DND-41 (cell line): ENCODE data around the gene GNB5.

Experiments used
- ATAC-seq: fragments of 200-7000 bp; cut with Tn5 transposase; 3 replicates; pipeline ENCODE4 v1.9.1; 2021; ENCODE audit warnings: low read depth; ENCODE audit not compliant: insufficient read depth
- DNase-seq: peaks from one replicate; pipeline ENCODE4 v3.0.0-alpha.2; 2020
- H2AFZ ChIP-seq: 2 replicates; pipeline ENCODE4 v1.6.0; 2012; ENCODE audit warnings: low read depth, low read length
- H3K27ac ChIP-seq: 2 replicates; pipeline ENCODE4 v1.5.1; 2012; ENCODE audit warnings: low read length, inconsistent platforms
- H3K27me3 ChIP-seq: fragments of 200-600 bp; sonication (generic); 2 replicates; pipeline ENCODE4 v1.6.0; 2012; ENCODE audit warnings: low read length, mild to moderate bottlenecking, inconsistent platforms; ENCODE audit not compliant: insufficient read depth, poor library complexity
- H3K36me3 ChIP-seq: 2 replicates; pipeline ENCODE4 v1.5.1; 2012; ENCODE audit warnings: low read length, inconsistent platforms; ENCODE audit not compliant: insufficient read depth
- H3K4me1 ChIP-seq: 2 replicates; pipeline ENCODE4 v1.5.1; 2012; ENCODE audit warnings: mild to moderate bottlenecking, low read length; ENCODE audit not compliant: insufficient read depth
- H3K4me2 ChIP-seq: 2 replicates; pipeline ENCODE4 v1.6.0; 2012; ENCODE audit warnings: mild to moderate bottlenecking, moderate library complexity, low read length, inconsistent platforms; ENCODE audit not compliant: insufficient read depth
- H3K4me3 ChIP-seq, 2 experiments: fragments of 200-600 bp in 1 of 2; shearing (Covaris generic) in 1 of 2; 2 replicates each; pipeline ENCODE4 v1.5.1; 2012 to 2016; ENCODE audit warnings: inconsistent platforms in 2 of 2, low read length in 2 of 2, mild to moderate bottlenecking in 2 of 2, low read depth in 1 of 2, moderate library complexity in 1 of 2
- H3K79me2 ChIP-seq: 2 replicates; pipeline ENCODE4 v1.6.0; 2012; ENCODE audit warnings: low read length, inconsistent platforms; ENCODE audit not compliant: insufficient read depth
- H3K9ac ChIP-seq: 2 replicates; pipeline ENCODE4 v1.6.0; 2012; ENCODE audit warnings: low read depth, mild to moderate bottlenecking, inconsistent platforms, low read length, moderate library complexity
- H3K9me3 ChIP-seq: 2 replicates; pipeline ENCODE4 v1.5.1; 2012; ENCODE audit warnings: low read length, moderate library complexity, mild to moderate bottlenecking, inconsistent platforms; ENCODE audit not compliant: insufficient read depth, severe bottlenecking
- H4K20me1 ChIP-seq: 2 replicates; pipeline ENCODE4 v1.6.0; 2012; ENCODE audit warnings: low read length; ENCODE audit not compliant: insufficient read depth
- CTCF ChIP-seq: IDR thresholded peaks from 2 replicates; pipeline ENCODE4 v1.5.1; 2012; ENCODE audit warnings: borderline replicate concordance, low read length, moderate library complexity, mild to moderate bottlenecking; ENCODE audit not compliant: poor library complexity, severe bottlenecking; ENCODE audit errors: extremely low read depth
- EZH2 ChIP-seq: IDR thresholded peaks from 3 replicates; pipeline ENCODE4 v1.6.1; 2012; ENCODE audit warnings: borderline replicate concordance, low read depth, mild to moderate bottlenecking, moderate library complexity, low read length, inconsistent platforms; ENCODE audit not compliant: severe bottlenecking

Gene GNB5

GRCh38 chr15:52146261-52146660, 44.9 kb downstream of the GNB5 start:
- no peaks in the 10 kb centered on the region for H3K27me3 ChIP-seq
- H3K4me3 ChIP-seq = no peak overlapping the region
- H2AFZ ChIP-seq = no peak overlapping the region
- DNase-seq = no peak
- no peaks in the 10 kb centered on the region for H4K20me1 ChIP-seq
- no peaks in the 10 kb centered on the region for H3K4me1 ChIP-seq
- no peak for TF ChIP-seq CTCF
- TF ChIP-seq EZH2 = no peak
- no peak for ATAC-seq
- no peaks in the 10 kb centered on the region for H3K79me2 ChIP-seq
- H3K36me3 ChIP-seq = peaks cover 12% of the 10 kb centered on the region; the same call in 1 of the 2 replicates
- H3K9me3 ChIP-seq = no peaks in the 10 kb centered on the region
- H3K4me2 ChIP-seq = no peak overlapping the region
- no peak overlapping the region for H3K27ac ChIP-seq
- no peak overlapping the region for H3K9ac ChIP-seq

- TF ChIP-seq CTCF (no peak), EZH2 (no peak)
- Histone ChIP-seq H4K20me1 (no peaks in the 10 kb centered on the region), H3K36me3 (peaks cover 12% of the 10 kb centered on the region; the same call in 1 of the 2 replicates), H3K27ac (no peak overlapping the region), H2AFZ (no peak overlapping the region), H3K9ac (no peak overlapping the region), H3K27me3 (no peaks in the 10 kb centered on the region), H3K79me2 (no peaks in the 10 kb centered on the region), H3K4me3 (no peak overlapping the region), H3K9me3 (no peaks in the 10 kb centered on the region), H3K4me1 (no peaks in the 10 kb centered on the region), H3K4me2 (no peak overlapping the region)
- DNase-seq (no peak), ATAC-seq (no peak)
Observed at GRCh38 chr15:52144656-52145178, 46.5 kb downstream of the GNB5 start.

GRCh38 chr15:52143873-52144272, 47.3 kb downstream of the GNB5 start:
- ATAC-seq = no peak
- Histone ChIP-seq H3K27me3 (no peaks in the 10 kb centered on the region), H3K9me3 (no peaks in the 10 kb centered on the region), H3K4me3 (no peak overlapping the region), H3K4me1 (no peaks in the 10 kb centered on the region), H3K9ac (no peak overlapping the region), H3K27ac (no peak overlapping the region), H2AFZ (no peak overlapping the region), H4K20me1 (no peaks in the 10 kb centered on the region), H3K4me2 (no peak overlapping the region), H3K79me2 (no peaks in the 10 kb centered on the region), H3K36me3 (peaks cover 7% of the 10 kb centered on the region; the same call in 1 of the 2 replicates)
- no peak for DNase-seq
- TF ChIP-seq EZH2 (no peak), CTCF (no peak)

- Histone ChIP-seq H3K4me1 (no peaks in the 10 kb centered on the region), H3K79me2 (no peaks in the 10 kb centered on the region), H3K27me3 (no peaks in the 10 kb centered on the region), H2AFZ (no peak overlapping the region), H4K20me1 (no peaks in the 10 kb centered on the region), H3K9ac (no peak overlapping the region), H3K4me3 (no peak overlapping the region), H3K36me3 (peaks cover 7% of the 10 kb centered on the region; the same call in 1 of the 2 replicates), H3K9me3 (no peaks in the 10 kb centered on the region), H3K27ac (no peak overlapping the region), H3K4me2 (no peak overlapping the region)
- TF ChIP-seq EZH2 (no peak), CTCF (no peak)
- DNase-seq = no peak
- ATAC-seq = no peak
Observed at GRCh38 chr15:52140646-52141045, 50.5 kb downstream of the GNB5 start.
